GM18505 (cell line): ENCODE results near the gene CIAO3.

Source experiments
- ATAC-seq: cut with Tn5 transposase; IDR thresholded peaks from one replicate; pipeline ENCODE4 v1.9.1; 2021; ENCODE audit not compliant: unreplicated experiment
- POLR2A ChIP-seq: IDR thresholded peaks from 4 replicates; pipeline ENCODE4 v1.6.1; 2011; ENCODE audit warnings: borderline replicate concordance; ENCODE audit not compliant: insufficient read depth, insufficient read length; ENCODE audit errors: extremely low read depth

The CIAO3 gene

GRCh38 chr16:683396-684070, 57.3 kb downstream of the CIAO3 start:
- peak; percentile 30 for TF ChIP-seq POLR2A
- no peak for ATAC-seq

GRCh38 chr16:682493-683395, 58.1 kb downstream of the CIAO3 start:
- ATAC-seq, result no peak

GRCh38 chr16:681746-682427, 58.9 kb downstream of the CIAO3 start:
- TF ChIP-seq POLR2A, result no peak
- ATAC-seq, result no peak

More at GRCh38 chr16:682493-683395, 58.1 kb downstream of the CIAO3 start:
- no peak for TF ChIP-seq POLR2A

- TF ChIP-seq POLR2A, result no peak
- ATAC-seq, result no peak
These were observed 59.6 kb downstream of the CIAO3 start for GRCh38 chr16:680967-681745.

GRCh38 chr16:680625-680945, 60.2 kb downstream of the CIAO3 start:
- peak; percentile 0 for ATAC-seq

GRCh38 chr16:679814-680624, 60.8 kb downstream of the CIAO3 start, which contains the start of gene STUB1:
Gene STUB1, plus strand, starts transcription at chr16:680410. Its CDS starts 116 bp downstream, at chr16:680526.
- peak; percentile 37 for ATAC-seq
- TF ChIP-seq POLR2A, result peak; percentile 86

More at GRCh38 chr16:680625-680945, 60.2 kb downstream of the CIAO3 start:
- TF ChIP-seq POLR2A, result no peak
